LHCN-M2 (cell line): ENCODE results near the gene GPR32. TPM values are rescaled to one million over a fixed set of nuclear protein-coding genes. Genes with fewer than 3 reads are reported as not detected.
"Not testable (repeated sequence)": the region's sequence is repeated elsewhere in the genome, so short reads cannot be mapped to it uniquely, and the experiment has no call there.

Source experiments
- DNase-seq: peaks from one replicate; pipeline ENCODE4 v3.0.0-alpha.2; 2012; ENCODE audit warnings: low read depth
- total RNA-seq: library from RNA; depleted of rRNA; stranded (reverse); fragments of >200 nt; gene quantifications from 2 replicates; pipeline ENCODE4 v1.2.3, GENCODE V29; 2014

The GPR32 gene
- total RNA-seq, 1 experiment from 2014 or later, result not detected

DNA sequence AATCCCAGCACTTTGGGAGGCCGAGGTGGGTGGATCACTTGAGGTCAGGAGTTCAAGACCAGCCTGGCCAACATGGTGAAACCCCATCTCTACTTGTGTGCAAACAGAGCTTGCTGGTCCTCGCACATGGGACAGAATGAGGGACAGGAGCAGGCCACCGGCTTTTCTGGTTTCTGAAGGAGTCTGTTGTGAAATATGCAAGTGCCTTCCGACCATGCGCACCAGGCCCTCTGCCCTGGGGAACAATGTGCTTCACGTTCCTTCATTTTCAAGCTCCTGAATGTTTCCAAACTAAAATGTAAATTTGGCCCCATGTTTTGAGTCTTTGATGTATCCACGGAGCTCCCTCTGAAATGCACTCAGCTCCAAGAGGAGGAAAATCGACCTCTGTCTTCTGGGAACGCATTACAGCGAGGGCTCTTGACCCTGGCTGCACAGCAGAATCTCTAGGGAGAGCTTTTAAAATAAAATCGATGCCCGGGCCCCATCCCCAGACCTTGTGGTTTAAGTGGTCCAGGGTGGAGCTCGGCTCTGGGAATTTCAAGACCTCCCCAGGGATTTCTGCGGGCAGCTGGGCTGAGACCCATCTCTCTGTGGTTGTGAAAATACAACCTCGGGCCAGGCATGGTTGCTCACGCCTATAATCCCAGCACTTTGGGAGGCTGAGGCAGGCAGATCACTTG lies 10.6 kb downstream of the GPR32 start:
- DNase-seq, result no peak

DNA sequence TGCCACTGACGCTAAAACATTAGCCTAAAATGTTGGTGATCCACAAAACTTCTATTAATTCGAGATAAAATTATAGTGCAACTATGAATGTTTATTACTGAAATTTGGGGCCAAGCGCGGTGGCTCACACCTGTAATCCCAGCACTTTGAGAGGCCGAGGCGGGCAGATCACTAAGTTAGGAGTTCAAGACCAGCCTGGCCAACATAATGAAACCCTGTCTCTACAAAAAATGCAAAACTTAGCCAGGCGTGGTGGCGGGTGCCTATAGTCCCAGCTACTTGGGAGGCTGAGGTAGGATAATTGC lies 13.5 kb downstream of the GPR32 start:
- not testable (repeated sequence) for DNase-seq

DNA sequence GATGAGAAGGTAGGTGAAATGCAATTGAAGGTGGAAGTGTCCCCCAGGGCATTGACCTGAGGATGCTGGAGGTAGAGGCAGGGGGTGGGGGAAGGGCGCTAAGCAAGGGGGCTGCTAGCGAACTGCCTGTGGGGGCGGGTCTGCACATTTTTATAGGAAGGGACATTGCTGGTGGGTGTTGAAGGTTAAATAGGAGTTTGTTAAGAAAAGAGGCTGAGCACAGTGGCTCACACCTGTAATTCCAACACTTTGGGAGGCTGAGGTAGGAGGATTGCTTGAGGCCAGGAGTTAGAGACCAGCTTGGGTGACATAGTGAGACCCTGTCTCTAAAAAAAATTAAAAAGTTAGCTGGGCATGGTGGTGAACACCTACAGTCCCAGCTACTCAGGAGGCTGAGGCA lies 14.4 kb downstream of the GPR32 start:
- no peak for DNase-seq

DNA sequence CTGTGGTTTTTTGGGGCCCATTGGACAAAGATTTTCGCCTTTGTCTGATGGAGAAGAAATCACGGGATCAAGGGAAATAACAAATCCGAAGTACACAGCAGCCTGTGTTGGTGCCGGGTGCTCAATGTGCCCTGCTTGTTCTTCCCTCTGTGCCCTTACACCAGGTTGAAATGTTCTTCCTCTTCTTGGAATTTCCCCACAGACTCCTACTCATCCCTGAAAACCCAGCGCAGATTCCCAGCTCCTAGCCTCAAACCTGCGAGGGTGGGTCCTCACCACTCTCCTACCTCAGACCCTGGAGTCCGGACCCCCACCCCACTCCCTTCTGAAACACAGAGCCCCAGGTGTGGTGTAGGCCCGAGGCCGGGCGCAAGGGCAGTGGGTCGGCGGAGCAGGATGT lies 15.1 kb downstream of the GPR32 start:
- DNase-seq, result no peak

DNA sequence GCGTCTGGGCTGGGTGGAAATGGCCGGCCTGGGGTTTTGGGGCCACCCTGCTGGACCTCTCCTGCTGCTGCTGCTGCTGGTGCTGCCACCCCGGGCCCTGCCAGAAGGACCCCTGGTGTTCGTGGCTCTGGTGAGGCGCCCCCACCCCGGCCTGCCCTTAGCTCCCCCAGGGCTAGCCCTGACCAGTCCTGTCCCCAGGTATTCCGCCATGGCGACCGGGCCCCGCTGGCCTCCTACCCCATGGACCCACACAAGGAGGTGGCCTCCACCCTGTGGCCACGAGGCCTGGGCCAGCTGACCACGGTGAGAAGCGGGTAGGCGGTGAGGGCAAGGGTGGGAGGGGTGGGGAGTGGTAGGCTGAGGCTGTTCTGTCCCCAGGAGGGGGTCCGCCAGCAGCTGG lies 20.1 kb downstream of the GPR32 start, which contains the start of gene ACP4:
ACP4 (plus strand) TSS at position 20 of the 400 bp plus-strand sequence; CDS start at position 20, 0 bp downstream.
- no peak for DNase-seq

DNA sequence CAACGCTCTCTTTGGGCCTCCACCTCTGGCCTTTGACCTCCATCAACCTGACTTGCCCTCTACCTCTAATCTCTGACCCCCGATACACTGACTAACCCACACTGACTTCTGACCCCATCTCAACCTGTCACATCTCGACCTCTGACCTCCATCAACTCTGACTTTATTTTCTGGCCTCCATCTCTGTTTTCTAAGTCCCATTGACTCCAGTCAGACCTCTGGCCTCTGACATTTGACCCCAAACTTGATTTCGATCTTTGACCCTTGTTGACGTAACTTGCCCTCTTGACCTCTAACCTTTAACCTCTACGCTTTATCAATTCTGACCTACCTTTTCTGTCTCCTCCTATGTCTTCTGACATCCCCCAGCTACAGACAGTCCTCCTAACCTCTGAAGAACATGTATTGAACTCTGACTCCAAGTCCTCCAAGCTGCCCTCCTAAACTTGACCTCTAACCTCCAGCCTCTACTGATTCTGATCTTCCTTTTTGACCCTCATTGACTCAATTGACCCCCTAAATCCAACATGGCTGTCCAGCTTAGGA lies 20.7 kb downstream of the GPR32 start:
- DNase-seq, result no peak

DNA sequence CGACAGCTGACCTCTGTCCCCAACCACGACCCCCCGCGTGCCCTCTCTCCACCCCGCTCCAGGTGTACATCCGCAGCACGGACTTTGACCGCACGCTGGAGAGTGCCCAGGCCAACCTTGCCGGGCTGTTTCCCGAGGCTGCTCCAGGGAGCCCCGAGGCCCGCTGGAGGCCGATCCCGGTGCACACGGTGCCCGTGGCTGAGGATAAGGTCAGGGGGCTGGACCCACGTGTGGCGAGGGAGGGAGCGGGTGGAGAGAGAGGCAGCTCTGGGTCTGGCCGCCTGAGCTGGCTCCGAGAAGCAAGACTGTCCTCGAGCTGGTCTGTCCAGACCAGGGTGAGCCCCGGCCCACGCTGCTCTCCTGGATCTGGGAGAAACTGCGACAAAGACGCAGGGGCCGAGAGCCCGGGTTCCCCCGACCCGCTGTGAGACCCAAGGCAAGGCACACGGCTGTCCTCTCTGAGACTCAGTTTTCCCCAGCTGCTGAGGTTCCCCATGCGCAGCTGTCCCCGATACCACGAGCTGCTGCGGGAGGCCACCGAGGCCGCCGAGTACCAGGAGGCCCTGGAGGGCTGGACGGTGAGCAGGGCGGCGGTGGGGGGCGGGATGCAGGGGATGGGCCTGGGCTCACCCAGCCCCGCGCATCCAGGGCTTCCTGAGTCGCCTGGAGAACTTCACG lies 21.5 kb downstream of the GPR32 start:
- DNase-seq, result no peak

DNA sequence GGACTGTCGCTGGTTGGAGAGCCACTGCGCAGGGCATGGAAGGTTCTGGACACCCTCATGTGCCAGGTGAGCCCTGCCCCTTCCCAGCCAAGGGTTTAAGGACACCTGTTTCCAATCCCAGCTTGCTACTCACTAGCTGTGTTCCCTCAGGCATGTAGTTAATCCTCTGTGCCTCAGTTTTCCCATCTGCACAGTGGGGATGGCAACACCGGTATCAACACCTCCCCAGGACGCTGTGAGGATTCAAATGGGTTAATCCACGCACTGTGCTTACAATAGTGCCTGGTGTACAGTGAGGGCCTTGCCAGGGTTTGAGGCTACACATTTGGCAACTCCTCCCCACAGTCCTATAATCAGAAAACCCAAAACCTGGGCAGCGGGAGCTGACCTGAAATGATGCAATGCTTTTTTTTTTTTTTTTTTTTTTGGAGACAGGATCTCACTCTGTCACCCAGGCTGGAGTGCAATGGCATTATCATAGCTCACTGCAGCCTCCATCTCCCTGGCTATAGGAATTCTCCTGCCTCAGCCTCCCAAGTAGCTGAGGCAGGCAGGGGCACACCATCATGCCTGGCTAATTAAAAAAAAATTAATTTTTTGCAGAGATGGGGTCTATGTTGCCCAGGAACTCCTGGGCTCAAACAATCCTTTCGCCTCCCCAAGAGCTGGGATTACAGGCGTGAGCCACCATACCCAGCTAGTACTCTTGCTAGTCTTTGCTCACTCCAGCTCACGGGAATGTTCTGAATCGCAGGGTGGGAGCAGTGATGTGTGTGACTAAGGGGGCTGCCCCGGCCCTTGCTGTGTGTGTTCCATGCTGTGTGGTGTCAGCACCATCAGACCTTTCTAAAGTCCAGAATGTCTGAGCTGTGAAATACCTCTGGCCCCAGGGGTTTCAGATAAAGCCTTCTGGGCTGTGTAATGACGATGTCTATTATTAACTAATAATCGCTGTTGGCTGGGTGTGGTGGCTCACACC lies 22.3 kb downstream of the GPR32 start:
- DNase-seq, result no peak

DNA sequence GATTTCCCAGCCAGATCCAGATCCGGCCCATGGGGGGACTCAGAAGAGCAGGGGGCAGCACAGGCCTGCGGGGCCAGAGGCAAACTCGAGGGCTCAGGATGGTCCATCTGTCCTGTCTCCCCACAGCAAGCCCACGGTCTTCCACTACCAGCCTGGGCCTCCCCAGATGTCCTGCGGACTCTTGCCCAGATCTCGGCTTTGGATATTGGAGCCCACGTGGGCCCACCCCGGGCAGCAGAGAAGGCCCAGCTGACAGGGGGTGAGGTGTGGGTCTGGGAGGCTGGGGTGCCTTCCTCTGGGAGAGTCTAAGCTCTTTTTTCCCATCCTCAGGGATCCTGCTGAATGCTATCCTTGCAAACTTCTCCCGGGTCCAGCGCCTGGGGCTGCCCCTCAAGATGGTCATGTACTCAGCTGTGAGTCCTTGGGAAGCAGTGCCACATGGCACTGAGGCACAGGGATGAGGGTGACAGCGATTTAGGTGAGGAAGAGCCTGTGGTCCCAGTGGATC lies 23.3 kb downstream of the GPR32 start:
- no peak for DNase-seq

DNA sequence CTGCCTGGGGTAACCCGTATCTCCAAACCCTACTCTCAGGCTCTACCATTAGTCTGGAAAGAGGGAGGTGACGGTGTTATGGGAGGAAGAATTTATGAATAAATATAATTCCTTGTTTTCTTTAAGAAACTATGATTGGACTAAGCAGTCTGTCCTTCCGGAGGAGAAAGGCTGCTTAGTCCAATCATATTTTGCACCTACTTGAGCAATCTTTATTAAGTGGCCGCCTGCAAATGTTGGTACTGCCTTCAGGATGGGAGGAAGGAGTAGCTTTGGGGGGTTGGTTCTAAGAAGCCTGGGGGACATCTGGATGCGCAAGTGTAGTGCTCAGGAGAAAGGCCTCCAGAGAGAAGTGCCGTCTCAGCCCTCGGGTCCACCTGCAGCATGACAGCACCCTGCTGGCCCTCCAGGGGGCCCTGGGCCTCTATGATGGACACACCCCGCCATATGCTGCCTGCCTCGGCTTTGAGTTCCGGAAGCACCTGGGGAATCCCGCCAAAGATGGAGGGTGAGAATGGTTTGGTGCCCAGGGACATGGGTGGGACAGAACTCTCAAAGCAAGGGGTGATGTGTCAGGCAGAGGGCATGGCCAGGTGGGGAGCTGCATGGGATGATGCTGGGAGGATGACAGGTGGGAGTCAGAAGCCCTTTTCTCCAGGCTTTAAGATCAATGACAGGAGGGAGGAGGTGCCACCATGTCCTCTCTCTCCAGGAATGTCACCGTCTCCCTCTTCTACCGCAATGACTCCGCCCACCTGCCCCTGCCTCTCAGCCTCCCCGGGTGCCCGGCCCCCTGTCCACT lies 24.0 kb downstream of the GPR32 start:
- DNase-seq, result no peak

DNA sequence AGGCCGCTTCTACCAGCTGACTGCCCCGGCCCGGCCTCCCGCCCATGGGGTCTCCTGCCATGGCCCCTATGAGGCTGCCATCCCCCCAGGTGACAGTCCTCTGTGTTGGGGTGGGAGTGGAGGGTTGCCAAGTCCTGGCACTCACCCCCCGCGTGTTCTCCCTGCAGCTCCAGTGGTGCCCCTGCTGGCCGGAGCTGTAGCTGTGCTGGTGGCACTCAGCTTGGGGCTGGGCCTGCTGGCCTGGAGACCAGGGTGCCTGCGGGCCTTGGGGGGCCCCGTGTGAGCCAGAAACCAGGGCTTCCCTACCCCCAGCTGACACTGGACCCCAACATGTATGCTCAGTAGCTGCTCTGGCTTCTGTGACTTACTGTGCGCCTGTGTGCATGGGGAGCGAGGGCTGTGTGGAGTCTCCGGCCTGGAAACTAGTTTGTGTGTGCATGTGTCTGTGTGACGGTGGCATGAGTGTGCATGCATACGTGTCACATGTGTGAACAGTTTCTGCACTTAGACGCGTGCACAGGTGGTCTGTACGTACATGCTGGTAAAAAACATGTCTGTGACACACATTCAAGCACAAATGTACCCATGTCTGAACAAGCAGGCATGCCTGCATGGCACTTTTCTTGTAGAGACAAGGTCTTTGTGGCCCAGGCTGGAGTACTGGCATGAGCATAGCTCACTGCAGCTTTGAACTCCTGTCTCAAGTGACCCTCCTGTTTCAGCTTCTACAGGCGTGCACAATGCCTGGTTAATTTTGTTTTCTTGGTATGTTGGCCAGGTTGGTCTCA lies 24.8 kb downstream of the GPR32 start:
- DNase-seq, result no peak

DNA sequence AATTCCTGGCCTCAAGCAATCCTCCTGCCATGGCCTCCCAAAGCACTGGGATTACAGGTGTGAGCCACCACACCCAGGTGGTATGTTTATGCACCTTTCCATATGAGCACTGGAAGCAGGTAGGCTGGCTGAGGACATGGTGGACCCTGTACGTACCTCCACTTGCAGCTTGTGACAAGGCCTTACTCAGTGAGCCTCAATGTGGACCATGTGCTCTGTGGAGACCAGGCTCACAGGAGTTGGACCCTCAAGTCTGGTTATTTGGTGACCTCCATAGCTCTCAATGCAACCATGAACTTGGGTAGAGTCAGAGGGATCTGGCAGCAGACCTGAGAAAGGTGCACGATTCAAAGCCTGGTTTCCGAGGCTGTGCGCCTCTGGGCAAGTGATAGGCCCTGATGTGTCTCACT lies 25.4 kb downstream of the GPR32 start:
- DNase-seq, result no peak

DNA sequence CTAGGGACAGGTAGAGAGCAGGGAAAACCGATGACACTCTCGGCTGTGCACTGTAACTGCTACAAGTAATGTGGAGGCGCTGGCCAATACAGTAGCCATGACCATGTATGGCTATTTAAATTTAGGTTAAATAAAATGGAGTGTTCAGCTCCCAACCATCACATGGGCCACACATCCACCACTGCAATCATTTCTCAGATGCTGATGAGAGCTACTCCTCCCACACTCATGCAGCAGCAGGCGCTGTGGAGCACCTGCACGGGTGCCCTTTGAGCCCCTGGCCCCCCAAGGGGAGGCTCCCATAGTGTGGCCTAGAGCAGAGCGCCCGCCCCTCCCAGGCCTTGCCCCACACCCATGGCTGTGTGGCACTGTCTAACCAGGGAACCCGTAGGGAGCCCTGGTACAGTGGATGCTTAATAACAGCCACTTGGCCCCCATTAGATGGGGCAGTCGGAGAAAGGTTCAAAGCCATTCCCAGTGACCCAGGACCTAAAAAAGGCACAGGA lies 25.9 kb downstream of the GPR32 start:
- no peak for DNase-seq

DNA sequence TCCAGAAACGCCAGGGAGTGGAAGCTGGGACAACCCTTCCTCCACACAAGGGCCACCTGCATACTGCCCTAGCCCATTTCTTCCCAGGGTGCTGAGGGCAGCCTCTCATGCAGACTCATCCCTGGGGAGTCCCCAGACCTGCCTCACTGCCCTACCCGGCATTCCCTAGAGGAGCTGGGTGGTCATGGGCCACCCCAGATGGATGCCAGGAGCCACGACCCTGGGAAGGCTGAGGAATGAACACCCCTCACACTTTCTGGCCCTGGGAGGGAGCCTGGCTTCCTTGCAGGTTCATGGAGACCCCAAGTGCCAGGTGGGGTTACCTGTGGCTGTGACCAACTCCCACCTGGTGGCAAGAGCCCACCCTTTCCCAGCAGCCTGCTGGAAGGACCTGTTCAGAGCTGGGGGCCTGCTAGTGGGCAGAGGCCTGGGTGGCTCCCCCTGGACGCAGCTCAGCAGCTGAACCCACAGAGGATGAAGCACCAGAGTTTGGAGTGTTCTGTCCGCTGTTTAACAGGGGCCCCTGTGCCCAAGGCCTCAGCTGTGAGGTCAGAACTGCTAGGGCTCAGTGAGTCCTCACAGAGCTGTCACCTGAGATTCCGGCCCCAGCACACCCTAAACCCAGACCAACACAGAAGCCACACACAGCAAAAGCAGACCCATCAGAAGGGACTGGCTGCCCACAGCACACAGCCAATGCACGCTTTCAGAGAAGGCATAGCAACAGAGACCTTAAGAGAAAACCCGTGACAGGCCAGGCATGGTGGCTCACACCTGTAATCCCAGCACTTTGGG lies 26.6 kb downstream of the GPR32 start:
- no peak for DNase-seq

DNA sequence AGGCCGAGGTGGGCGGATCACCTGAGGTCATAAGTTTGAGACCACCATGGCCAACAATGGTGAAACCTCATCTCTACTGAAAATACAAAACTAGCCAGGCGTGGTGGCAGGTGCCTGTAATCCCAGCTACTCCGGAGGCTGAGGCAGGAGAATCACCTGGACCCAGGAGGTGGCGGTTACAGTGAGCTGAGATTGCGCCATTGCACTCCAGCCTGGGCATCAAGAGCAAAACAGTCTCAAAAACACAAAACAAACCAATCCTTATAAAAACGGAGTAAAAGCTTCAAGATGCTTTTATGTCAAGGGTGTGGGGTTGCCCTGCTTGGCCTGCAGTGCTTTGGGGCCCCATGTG lies 27.1 kb downstream of the GPR32 start:
- no peak for DNase-seq

DNA sequence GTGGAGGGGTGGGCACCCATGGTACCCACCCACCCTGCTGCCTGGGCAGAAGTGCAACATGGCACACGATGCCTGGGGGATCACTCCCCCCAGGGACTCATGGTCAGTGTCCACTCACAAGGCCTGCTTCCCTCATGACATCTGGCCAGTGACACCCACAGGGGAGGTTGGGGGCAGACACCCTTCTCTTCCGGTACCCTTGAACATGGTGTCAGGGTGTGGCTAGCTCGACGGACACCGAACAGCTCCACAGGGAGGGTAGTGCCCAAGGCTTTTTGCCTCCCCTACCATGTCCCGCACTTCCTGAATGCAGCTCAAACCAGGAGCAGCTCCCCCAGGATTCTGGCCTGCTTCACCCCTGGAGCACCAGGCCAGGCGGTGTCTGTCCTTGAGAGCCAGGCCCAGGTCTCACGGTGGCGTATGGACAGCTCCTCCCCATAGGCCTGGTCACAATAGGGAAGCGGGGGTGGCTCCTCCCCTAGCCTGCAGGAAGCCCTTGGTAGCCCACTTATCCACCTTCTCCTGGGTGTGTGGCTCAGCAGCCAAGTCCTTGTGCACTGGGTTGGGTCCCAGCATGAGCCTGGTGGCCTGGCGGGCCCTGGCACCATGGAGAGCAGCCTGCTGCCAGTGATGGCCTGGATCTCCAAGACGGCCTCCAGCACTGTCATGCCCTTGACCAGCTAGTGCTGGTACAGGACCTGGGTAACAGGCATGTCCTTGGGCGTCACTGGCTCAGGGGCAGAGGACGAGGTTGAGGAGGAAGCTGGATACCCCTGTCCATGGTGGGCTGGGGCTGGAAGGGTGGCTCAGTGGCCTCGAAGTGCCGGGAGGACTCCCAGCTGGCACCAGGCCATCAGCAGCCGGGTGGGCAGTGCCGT lies 27.8 kb downstream of the GPR32 start:
- DNase-seq, result no peak

DNA sequence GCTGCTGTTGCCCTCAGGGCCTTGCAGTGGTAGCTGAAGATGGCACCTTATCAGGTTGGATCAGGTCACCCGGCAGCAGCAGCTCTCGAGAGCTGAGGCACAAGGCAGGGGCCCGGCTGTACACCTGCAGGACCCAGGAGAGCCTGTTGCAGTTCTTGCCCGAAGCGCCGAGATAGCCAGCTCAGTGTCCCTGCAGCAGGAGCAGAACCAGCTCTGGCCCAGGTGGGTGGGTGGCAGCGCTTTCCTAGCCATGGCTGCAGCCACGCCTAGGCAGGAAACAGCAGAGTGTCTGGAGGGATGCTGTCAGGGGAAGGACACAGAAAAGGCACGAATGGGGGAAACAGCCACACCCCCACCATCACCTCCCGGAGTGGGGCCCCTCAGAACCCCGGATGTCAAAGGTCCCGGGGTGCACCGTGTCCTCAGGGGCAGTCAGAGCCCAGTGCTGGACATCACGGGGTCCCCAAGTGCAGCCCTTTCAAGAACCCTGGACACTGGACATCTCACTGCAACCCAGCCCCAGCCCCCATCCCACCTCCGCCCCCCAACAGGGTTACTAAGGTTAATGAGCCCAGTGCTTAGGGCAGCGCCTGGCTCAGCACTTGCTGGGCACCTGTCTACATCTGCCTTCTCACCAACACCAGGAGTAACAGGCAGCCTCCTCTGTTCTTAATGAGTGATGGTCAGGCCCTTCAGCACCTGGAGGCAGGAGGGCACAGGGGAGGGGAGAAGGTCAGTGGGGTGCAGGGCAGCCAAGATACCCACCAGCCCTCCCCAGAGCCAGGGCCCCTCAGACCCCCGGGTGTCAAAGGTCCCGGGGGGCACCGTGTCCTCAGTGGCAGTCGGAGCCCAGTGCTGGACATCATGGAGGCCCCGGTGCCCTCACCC lies 28.6 kb downstream of the GPR32 start:
- DNase-seq, result no peak
